Endothelial cell of umbilical vein (primary cell): ENCODE results near the gene KCNQ5. TPM values are rescaled to one million over a fixed set of nuclear protein-coding genes. Genes with fewer than 3 reads are reported as not detected.

Experiments
- BruUV-seq: library from RNA; stranded (reverse); fragments of 400-500 nt; replicated peaks from 2 replicates; lab custom pipeline; 2021; lab: Mats Ljungman, UMichigan
- CTCF ChIA-PET: fragments of 300-600, 350-600 bp; sonication (Branson Sonifier 250); formaldehyde crosslinking; loops from one replicate; lab custom pipeline; 2021; ENCODE audit warnings: antibody characterized with exemption, inconsistent platforms; lab: Charles Lee
- POLR2A ChIA-PET: fragments of 300-600, 350-600 bp; sonication (Branson Sonifier 250); formaldehyde crosslinking; loops from one replicate; lab custom pipeline; 2021; ENCODE audit warnings: antibody characterized with exemption, inconsistent platforms; lab: Charles Lee
- DNase-seq: peaks from one replicate; pipeline ENCODE4 v3.0.0-alpha.2; 2011; ENCODE audit warnings: low read depth, low spot score
- FAIRE-seq: peaks from 2 replicates; lab custom pipeline; 2011; peaks lifted over from hg19 to GRCh38; lab: Jason Lieb, UNC
- H2AFZ ChIP-seq: 2 replicates; pipeline ENCODE4 v1.6.0; 2012; ENCODE audit warnings: low read depth, low read length, control low read depth, inconsistent platforms
- H3K27ac ChIP-seq: 2 replicates; pipeline ENCODE4 v1.5.1; 2011; ENCODE audit warnings: low read depth, mild to moderate bottlenecking, control low read depth, low read length, moderate library complexity; ENCODE audit not compliant: insufficient read depth
- H3K27me3 ChIP-seq, 2 experiments: 2 replicates each; pipeline versions ENCODE4 v1.6.0 to v1.6.1; 2011; ENCODE audit warnings: low read length in 2 of 2, mixed read lengths in 1 of 2; ENCODE audit not compliant: control insufficient read depth in 2 of 2, insufficient read depth in 2 of 2
- H3K36me3 ChIP-seq, 2 experiments: 2 replicates in 1 of 2; 3 replicates in 1 of 2; pipeline ENCODE4 v1.5.1; 2011; ENCODE audit warnings: low read length in 2 of 2, mild to moderate bottlenecking in 1 of 2, moderate library complexity in 1 of 2; ENCODE audit not compliant: control insufficient read depth in 2 of 2, insufficient read depth in 2 of 2; ENCODE audit errors: extremely low read depth in 1 of 2
- H3K4me1 ChIP-seq: 3 replicates; pipeline ENCODE4 v1.5.1; 2011; ENCODE audit warnings: mild to moderate bottlenecking, low read length; ENCODE audit not compliant: control insufficient read depth, insufficient read depth; ENCODE audit errors: extremely low read depth
- H3K4me2 ChIP-seq: 2 replicates; pipeline ENCODE4 v1.6.1; 2011; ENCODE audit warnings: low read length, control low read depth, mixed read lengths; ENCODE audit not compliant: insufficient read depth
- H3K4me3 ChIP-seq, 3 experiments: fragments of 200-600 bp in 1 of 3; sonication (generic), shearing (Covaris generic) in 1 of 3; replicated peaks in 1 of 3; 2 replicates each; pipeline ENCODE4 v1.5.1; 2011 to 2016; ENCODE audit warnings: control low read depth in 3 of 3, low read length in 3 of 3, mild to moderate bottlenecking in 2 of 3, inconsistent platforms in 1 of 3, low read depth in 1 of 3, moderate library complexity in 1 of 3; ENCODE audit not compliant: insufficient read depth in 1 of 3
- H3K79me2 ChIP-seq: 2 replicates; pipeline ENCODE4 v1.6.0; 2012; ENCODE audit warnings: low read length, inconsistent platforms; ENCODE audit not compliant: control insufficient read depth, insufficient read depth
- H3K9ac ChIP-seq: replicated peaks from 2 replicates; pipeline ENCODE3; 2011; ENCODE audit warnings: low read length, control low read depth; ENCODE audit not compliant: insufficient read depth; ENCODE audit errors: extremely low read depth
- H3K9me1 ChIP-seq: replicated peaks from 3 replicates; pipeline ENCODE4 v1.6.0; 2011; ENCODE audit warnings: mild to moderate bottlenecking, low read length; ENCODE audit not compliant: control insufficient read depth, insufficient read depth; ENCODE audit errors: extremely low read depth
- H3K9me3 ChIP-seq: replicated peaks from 2 replicates; pipeline ENCODE4 v1.5.1; 2012; ENCODE audit warnings: low read length, inconsistent platforms; ENCODE audit not compliant: control insufficient read depth, insufficient read depth
- H4K20me1 ChIP-seq: replicated peaks from 2 replicates; pipeline ENCODE3; 2011; ENCODE audit warnings: mild to moderate bottlenecking, low read length; ENCODE audit not compliant: control insufficient read depth, insufficient read depth; ENCODE audit errors: extremely low read depth
- EZH2 ChIP-seq: IDR thresholded peaks from 2 replicates; pipeline ENCODE4 v1.6.1; 2012; ENCODE audit warnings: borderline replicate concordance, low read depth, mild to moderate bottlenecking, moderate library complexity, low read length, inconsistent platforms; ENCODE audit not compliant: severe bottlenecking
- FOS ChIP-seq: IDR thresholded peaks from 2 replicates; pipeline ENCODE4 v1.6.1; 2011; ENCODE audit warnings: mild to moderate bottlenecking, low read length, moderate library complexity, borderline replicate concordance; ENCODE audit not compliant: insufficient read depth
- GATA2 ChIP-seq: IDR thresholded peaks from 2 replicates; pipeline ENCODE4 v1.7.0; 2011; ENCODE audit warnings: low read depth, mild to moderate bottlenecking, moderate library complexity, mixed read lengths, low read length; ENCODE audit not compliant: insufficient read length, insufficient read depth
- JUN ChIP-seq: IDR thresholded peaks from 2 replicates; pipeline ENCODE4 v1.6.1; 2011; ENCODE audit warnings: borderline replicate concordance, low read depth; ENCODE audit not compliant: insufficient read length, insufficient read depth
- MYC ChIP-seq: IDR thresholded peaks from one replicate; pipeline ENCODE4 v1.6.1; 2011; ENCODE audit warnings: mild to moderate bottlenecking, low read depth, low read length
- POLR2A ChIP-seq: IDR thresholded peaks from 2 replicates; pipeline ENCODE4 v1.6.1; 2012; ENCODE audit warnings: low read depth, mild to moderate bottlenecking, control low read depth, low read length
- POLR2AphosphoS5 ChIP-seq: IDR thresholded peaks from 2 replicates; pipeline ENCODE4 v1.6.1; 2012; ENCODE audit warnings: low read depth, mild to moderate bottlenecking, control low read depth, low read length, moderate library complexity; ENCODE audit not compliant: insufficient read depth
- dilution Hi-C: fragments of 300-500 bp; cut with MboI; formaldehyde crosslinking; loops from one replicate; pipeline ENCODE4 v1.15.0; 2019; ENCODE audit warnings: low sequenced_read_pairs; ENCODE audit not compliant: extremely low pct_ligation_motif_present
- intact Hi-C: fragments of 100-400 bp; cut with micrococcal nuclease; formaldehyde crosslinking; loops from one replicate; pipeline ENCODE4 v1.10.0; 2022
- polyA plus RNA-seq, 4 experiments: library from polyadenylated mRNA; depleted of rRNA in 3 of 4; stranded (reverse) in 3 of 4; unstranded in 1 of 4; fragments of >200 nt; gene quantifications; 2 replicates each; pipeline versions ENCODE4 v1.2.1 to v1.2.3, GENCODE V29; 2011 to 2012; ENCODE audit warnings: missing spikeins in 1 of 4
- total RNA-seq: library from RNA; stranded (reverse); gene quantifications from 2 replicates; pipeline ENCODE4 v1.2.3, GENCODE V29; 2021
- TF ChIP-seq, protein P1 (sequence below), 2 donors: IDR thresholded peaks; 1 replicate in 1 of 2; 2 replicates in 1 of 2; pipeline ENCODE4 v1.5.1; 2011; ENCODE audit warnings: low read length in 2 of 2, mild to moderate bottlenecking in 2 of 2, moderate library complexity in 2 of 2, control low read depth in 1 of 2, inconsistent platforms in 1 of 2, low read depth in 1 of 2; ENCODE audit not compliant: insufficient read depth in 1 of 2; ENCODE audit errors: extremely low read depth in 1 of 2

The KCNQ5 gene
- total and polyA plus RNA-seq, 2 donors (not counting 3 experiments of a cell fraction or from before 2014, with no cell fraction given) = 0.22 TPM; not detected in 1

- Histone ChIP-seq H3K9me1 (no peaks in the 10 kb centered on the region), H3K79me2 (no peaks in the 10 kb centered on the region), H4K20me1 (no peaks in the 10 kb centered on the region), H3K27ac (no peak overlapping the region), H3K4me3 (no peak overlapping the region), H2AFZ (no peak overlapping the region), H3K9me3 (no peaks in the 10 kb centered on the region), H3K4me2 (no peak overlapping the region), H3K27me3 (no peaks in the 10 kb centered on the region), H3K4me1 (no peaks in the 10 kb centered on the region), H3K9ac (no peak overlapping the region), H3K36me3 (no peaks in the 10 kb centered on the region)
- no TSS peak for BruUV-seq
- ChIA-PET CTCF (no interaction called here), POLR2A (no interaction called here)
- TF ChIP-seq JUN (no peak), POLR2AphosphoS5 (no peak), POLR2A (no peak), MYC (no peak), FOS (no peak), EZH2 (no peak), GATA2 (no peak)
- TF ChIP-seq, protein P1, sequence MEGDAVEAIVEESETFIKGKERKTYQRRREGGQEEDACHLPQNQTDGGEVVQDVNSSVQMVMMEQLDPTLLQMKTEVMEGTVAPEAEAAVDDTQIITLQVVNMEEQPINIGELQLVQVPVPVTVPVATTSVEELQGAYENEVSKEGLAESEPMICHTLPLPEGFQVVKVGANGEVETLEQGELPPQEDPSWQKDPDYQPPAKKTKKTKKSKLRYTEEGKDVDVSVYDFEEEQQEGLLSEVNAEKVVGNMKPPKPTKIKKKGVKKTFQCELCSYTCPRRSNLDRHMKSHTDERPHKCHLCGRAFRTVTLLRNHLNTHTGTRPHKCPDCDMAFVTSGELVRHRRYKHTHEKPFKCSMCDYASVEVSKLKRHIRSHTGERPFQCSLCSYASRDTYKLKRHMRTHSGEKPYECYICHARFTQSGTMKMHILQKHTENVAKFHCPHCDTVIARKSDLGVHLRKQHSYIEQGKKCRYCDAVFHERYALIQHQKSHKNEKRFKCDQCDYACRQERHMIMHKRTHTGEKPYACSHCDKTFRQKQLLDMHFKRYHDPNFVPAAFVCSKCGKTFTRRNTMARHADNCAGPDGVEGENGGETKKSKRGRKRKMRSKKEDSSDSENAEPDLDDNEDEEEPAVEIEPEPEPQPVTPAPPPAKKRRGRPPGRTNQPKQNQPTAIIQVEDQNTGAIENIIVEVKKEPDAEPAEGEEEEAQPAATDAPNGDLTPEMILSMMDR (IDR thresholded peaks at IDR 0.05; ENCODE audit: extremely low read depth in 1 of 2, insufficient read depth in 1 of 2, low read depth in 1 of 2, low read length in 2 of 2) = no peak
- FAIRE-seq = no peak
- dilution Hi-C loops = no loop called here
- DNase-seq = no peak
- intact Hi-C loops = no loop called here
These were observed 452.3 kb downstream of the KCNQ5 start for GRCh38 chr6:73074175-73074574.
